Loucy (cell line): ENCODE results near the gene RAB27A.

Source experiments
- H2AFZ ChIP-seq: fragments of 200-600 bp; sonication (generic); 2 replicates; pipeline ENCODE4 v1.6.0; 2016; ENCODE audit warnings: antibody characterized with exemption, mild to moderate bottlenecking, low read length, moderate library complexity
- H3F3A ChIP-seq: fragments of 200-600 bp; 2 replicates; pipeline ENCODE4 v1.6.0; 2016; ENCODE audit warnings: antibody characterized with exemption, low read depth, mild to moderate bottlenecking
- H3K27me3 ChIP-seq: fragments of 200-600 bp; sonication (generic); 2 replicates; pipeline ENCODE4 v1.6.1; 2014; ENCODE audit warnings: low read length, mild to moderate bottlenecking; ENCODE audit not compliant: insufficient read depth, poor library complexity, severe bottlenecking
- H3K36me3 ChIP-seq: fragments of 200-600 bp; sonication (generic); 2 replicates; pipeline ENCODE4 v1.6.1; 2016; ENCODE audit warnings: low read length; ENCODE audit not compliant: insufficient read depth
- H3K4me1 ChIP-seq: fragments of 200-600 bp; sonication (generic); 2 replicates; pipeline ENCODE4 v1.5.1; 2014; ENCODE audit warnings: low read length, mild to moderate bottlenecking; ENCODE audit not compliant: insufficient read depth, poor library complexity, severe bottlenecking
- H3K4me2 ChIP-seq: fragments of 200-600 bp; sonication (generic); 2 replicates; pipeline ENCODE4 v1.6.0; 2014; ENCODE audit warnings: antibody characterized with exemption, low read length, low read depth, mild to moderate bottlenecking; ENCODE audit not compliant: poor library complexity, severe bottlenecking
- H3K4me3 ChIP-seq: fragments of 200-600 bp; sonication (generic); 2 replicates; pipeline ENCODE4 v1.5.1; 2014; ENCODE audit warnings: low read length, mild to moderate bottlenecking, mixed read lengths; ENCODE audit not compliant: poor library complexity, severe bottlenecking
- H3K79me2 ChIP-seq: fragments of 200-600 bp; sonication (generic); 2 replicates; pipeline ENCODE4 v1.6.1; 2014; ENCODE audit warnings: low read length; ENCODE audit not compliant: insufficient read depth
- H3K9ac ChIP-seq: fragments of 200-600 bp; sonication (generic); 2 replicates; pipeline ENCODE4 v1.6.0; 2014; ENCODE audit warnings: mild to moderate bottlenecking, low read depth, low read length, moderate library complexity; ENCODE audit not compliant: poor library complexity, severe bottlenecking
- H3K9me2 ChIP-seq: fragments of 200-600 bp; sonication (generic); replicated peaks from 2 replicates; pipeline ENCODE4 v1.6.1; 2016; ENCODE audit warnings: low read depth, low read length, mixed read lengths
- H3K9me3 ChIP-seq: fragments of 200-600 bp; sonication (generic); 2 replicates; pipeline ENCODE4 v1.6.1; 2014; ENCODE audit warnings: mild to moderate bottlenecking, antibody characterized with exemption, low read length, low read depth; ENCODE audit not compliant: insufficient read depth
- H4K20me1 ChIP-seq: fragments of 200-600 bp; sonication (generic); 2 replicates; pipeline ENCODE4 v1.6.0; 2014; ENCODE audit warnings: antibody characterized with exemption, low read length, mild to moderate bottlenecking; ENCODE audit not compliant: insufficient read depth, poor library complexity, severe bottlenecking
- EZH2phosphoT487 ChIP-seq: fragments of 200-600 bp; IDR thresholded peaks from 2 replicates; pipeline ENCODE4 v1.6.1; 2018; ENCODE audit warnings: antibody characterized with exemption, mild to moderate bottlenecking, moderate library complexity, borderline replicate concordance
- TF ChIP-seq, protein P1 (sequence below): fragments of 200-600 bp; sonication (generic); conservative IDR thresholded peaks from 2 replicates; pipeline ENCODE4 v1.5.1; 2014; ENCODE audit warnings: mild to moderate bottlenecking, antibody characterized with exemption, low read length

RAB27A gene

DNA sequence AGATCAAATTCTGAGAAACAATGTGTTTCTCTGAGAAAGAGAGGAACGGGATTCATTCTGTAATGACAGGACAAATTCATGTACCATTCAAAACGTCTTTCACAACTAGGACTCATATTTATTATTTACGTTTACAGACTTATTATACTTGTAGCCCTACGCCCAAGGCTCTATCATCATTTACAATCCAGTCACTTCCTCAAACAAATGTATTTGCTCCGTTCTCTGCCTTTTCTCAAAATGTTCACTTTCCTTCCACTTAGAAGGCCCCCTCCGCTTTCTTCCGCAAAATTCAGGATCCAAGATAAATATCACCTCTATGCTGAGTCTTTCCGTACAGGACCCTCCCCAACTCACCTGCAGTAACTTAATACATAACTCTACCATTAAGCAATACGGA lies 93.6 kb downstream of the RAB27A start:
- Histone ChIP-seq H3K4me1 (peaks cover 53% of the 10 kb centered on the region), H3K9me3 (peaks cover 3% of the 10 kb centered on the region; the same call in 1 of the 2 replicates), H3K9ac (peak overlapping the region; percentile 90), H3K9me2 (no peaks in the 10 kb centered on the region), H3K27me3 (no peaks in the 10 kb centered on the region), H3K36me3 (peaks cover 14% of the 10 kb centered on the region; the same call in 1 of the 2 replicates), H3K79me2 (peaks cover 57% of the 10 kb centered on the region), H3K4me2 (peak overlapping the region; percentile 97), H2AFZ (peak overlapping the region; percentile 86; the same call in 1 of the 2 replicates), H3F3A (no peaks in the 10 kb centered on the region; the same call in 1 of the 2 replicates), H4K20me1 (peaks cover 56% of the 10 kb centered on the region), H3K4me3 (peak overlapping the region; percentile 92)
- TF ChIP-seq, protein P1, sequence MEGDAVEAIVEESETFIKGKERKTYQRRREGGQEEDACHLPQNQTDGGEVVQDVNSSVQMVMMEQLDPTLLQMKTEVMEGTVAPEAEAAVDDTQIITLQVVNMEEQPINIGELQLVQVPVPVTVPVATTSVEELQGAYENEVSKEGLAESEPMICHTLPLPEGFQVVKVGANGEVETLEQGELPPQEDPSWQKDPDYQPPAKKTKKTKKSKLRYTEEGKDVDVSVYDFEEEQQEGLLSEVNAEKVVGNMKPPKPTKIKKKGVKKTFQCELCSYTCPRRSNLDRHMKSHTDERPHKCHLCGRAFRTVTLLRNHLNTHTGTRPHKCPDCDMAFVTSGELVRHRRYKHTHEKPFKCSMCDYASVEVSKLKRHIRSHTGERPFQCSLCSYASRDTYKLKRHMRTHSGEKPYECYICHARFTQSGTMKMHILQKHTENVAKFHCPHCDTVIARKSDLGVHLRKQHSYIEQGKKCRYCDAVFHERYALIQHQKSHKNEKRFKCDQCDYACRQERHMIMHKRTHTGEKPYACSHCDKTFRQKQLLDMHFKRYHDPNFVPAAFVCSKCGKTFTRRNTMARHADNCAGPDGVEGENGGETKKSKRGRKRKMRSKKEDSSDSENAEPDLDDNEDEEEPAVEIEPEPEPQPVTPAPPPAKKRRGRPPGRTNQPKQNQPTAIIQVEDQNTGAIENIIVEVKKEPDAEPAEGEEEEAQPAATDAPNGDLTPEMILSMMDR, result no peak
- no peak for TF ChIP-seq EZH2phosphoT487

DNA sequence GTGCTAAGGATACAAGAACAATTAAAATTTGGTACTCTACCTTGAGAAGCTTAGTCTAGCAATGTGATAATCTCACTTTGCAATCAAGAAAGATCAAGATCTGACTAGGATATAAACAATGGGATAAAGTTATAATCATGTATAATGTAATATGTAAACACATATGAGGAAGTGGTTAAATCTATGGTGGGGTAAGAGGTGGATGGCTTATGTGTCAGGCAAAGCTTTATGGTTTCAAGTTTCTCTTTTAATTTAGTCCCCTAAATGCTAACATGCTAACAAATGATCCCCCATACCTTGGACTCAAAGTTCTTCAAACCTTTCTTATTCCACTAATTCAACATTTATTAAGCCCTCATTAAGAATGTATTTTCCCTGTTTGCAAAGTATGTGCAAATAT lies 95.4 kb downstream of the RAB27A start:
- Histone ChIP-seq H3K4me2 (peak overlapping the region; percentile 97), H3K9ac (peak overlapping the region; percentile 90), H3K4me3 (peak overlapping the region; percentile 92), H3K9me3 (peaks cover 3% of the 10 kb centered on the region; the same call in 1 of the 2 replicates), H3K4me1 (peaks cover 61% of the 10 kb centered on the region), H3F3A (no peaks in the 10 kb centered on the region; the same call in 1 of the 2 replicates), H2AFZ (no peak overlapping the region), H3K79me2 (peaks cover 74% of the 10 kb centered on the region), H3K36me3 (peaks cover 30% of the 10 kb centered on the region), H4K20me1 (peaks cover 65% of the 10 kb centered on the region), H3K9me2 (no peaks in the 10 kb centered on the region), H3K27me3 (no peaks in the 10 kb centered on the region)
- TF ChIP-seq, protein P1, result no peak
- TF ChIP-seq EZH2phosphoT487, result no peak

- Histone ChIP-seq H4K20me1 (peaks cover 59% of the 10 kb centered on the region), H3K9me3 (no peaks in the 10 kb centered on the region), H3K4me1 (peaks cover 29% of the 10 kb centered on the region), H3K4me2 (peak overlapping the region; percentile 97), H3K36me3 (peaks cover 82% of the 10 kb centered on the region), H3K79me2 (peaks cover 77% of the 10 kb centered on the region), H3K27me3 (no peaks in the 10 kb centered on the region), H2AFZ (no peak overlapping the region), H3K9ac (peak overlapping the region; percentile 34), H3F3A (no peaks in the 10 kb centered on the region), H3K9me2 (no peaks in the 10 kb centered on the region), H3K4me3 (peak overlapping the region; percentile 3)
- TF ChIP-seq, protein P1, result no peak
- no peak for TF ChIP-seq EZH2phosphoT487
Observed at GRCh38 chr15:55186331-55186730, 103.3 kb downstream of the RAB27A start.
